ENCODE data around the gene DEPDC7.
A peak's percentile ranks its signal among the peaks of the same experiment; 100 is the strongest.

DEPDC7 gene

DNA sequence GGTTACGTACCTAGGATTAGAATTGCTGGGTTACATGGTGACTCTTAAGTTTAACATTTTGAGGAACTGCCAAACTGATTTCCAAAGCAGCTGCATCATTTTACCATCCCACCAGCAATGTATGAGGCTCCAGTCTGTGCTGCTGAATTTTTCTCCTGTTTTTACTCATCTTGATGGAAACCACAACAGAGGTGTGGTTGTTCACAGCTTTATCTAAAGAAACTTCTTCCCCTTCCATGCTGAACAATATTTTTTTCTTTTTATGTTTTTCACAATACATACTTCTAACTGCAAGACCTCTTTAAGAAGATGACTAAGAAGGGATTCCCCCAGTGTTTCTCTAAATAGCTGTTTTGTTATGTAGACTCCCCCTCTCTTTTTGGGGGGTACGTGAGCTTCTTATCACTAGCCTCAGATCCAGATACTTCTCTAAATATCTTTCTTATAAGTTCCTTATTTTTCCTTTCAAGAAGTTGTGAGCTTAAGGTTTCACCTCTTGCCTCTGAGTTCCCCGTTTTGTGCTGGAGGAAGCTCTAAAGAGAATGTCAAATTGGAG, 47.7 kb downstream of the DEPDC7 start:
- DNase-seq = no peak

DNA sequence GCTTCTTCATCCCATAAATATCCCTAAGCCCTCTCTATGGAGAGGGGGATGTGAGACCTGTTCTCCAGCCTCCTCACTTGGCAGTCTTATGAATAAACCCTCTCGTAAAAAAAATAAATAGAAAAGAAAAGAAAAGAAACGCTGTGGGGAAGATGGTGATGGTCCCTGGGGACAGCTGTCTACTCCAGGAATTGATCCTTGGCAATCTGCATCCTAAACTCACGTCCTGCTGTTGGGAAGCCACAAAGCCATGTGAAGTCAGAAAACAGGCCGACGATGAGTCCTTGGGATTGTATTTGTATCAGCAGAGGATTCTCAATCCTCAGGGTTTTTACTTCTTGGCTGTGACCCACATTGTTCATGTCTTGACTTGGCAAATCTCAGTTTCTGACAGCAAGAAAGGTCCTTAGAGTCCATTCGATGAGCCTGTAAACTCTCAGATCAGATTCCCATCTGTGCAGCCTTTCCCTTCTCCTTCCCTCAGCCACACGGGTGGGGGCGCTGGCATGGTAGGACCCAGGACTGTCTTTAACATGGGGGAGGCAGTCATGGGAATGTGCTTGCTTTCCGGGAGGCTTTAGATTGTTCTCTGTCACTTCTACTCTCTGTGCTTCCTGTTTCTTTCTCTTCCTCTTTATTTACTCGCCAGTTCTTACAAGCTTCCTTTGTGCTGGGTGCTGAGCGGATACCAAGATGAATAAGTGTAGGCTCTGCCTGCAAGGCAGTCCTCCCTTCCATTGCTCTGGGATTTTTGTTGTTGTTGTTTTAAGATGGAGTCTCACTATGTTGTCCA, 48.6 kb downstream of the DEPDC7 start:
- DNase-seq = no peak

- DNase-seq = no peak
These were observed 49.2 kb downstream of the DEPDC7 start for GRCh38 chr11:33064866-33065265.

DNA sequence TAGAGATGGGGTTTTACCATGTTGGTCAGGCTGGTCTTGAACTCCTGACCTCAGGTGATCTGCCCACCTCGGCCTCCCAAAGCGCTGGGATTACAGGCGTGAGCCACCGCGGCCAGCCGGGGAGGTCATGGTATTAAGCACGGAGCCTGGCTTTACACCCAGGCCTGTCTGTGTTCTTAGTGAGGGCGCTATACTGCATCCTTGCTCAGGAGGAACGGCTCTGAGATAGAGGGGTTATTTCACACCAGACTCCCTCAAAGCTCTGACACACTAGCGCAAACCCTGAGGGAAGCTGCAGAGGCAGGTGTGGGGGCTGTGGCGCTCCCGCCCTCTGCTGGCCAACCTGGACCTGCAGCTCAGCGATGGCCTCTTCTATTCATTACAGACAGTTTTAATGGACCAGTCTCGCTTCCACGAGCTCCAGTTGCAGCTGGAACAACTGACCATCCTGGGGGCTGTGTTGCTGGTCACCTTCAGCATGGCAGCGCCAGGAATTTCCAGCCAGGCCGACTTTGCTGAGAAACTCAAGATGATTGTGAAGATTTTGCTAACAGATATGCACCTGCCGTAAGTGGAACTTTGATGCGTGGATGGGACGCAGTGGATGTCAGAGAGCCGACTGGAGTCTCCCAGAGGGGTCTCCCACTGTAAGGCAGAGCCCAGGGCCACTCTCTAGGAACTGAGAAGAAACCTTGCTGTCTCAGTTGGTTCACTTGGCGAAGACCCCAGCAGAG, 49.9 kb downstream of the DEPDC7 start:
- DNase-seq = peak; percentile 45

- no peak for DNase-seq
These were observed 51.6 kb downstream of the DEPDC7 start for GRCh38 chr11:33067294-33067693.

- DNase-seq = no peak
These were observed 53.1 kb downstream of the DEPDC7 start for GRCh38 chr11:33068611-33069340.

DNA sequence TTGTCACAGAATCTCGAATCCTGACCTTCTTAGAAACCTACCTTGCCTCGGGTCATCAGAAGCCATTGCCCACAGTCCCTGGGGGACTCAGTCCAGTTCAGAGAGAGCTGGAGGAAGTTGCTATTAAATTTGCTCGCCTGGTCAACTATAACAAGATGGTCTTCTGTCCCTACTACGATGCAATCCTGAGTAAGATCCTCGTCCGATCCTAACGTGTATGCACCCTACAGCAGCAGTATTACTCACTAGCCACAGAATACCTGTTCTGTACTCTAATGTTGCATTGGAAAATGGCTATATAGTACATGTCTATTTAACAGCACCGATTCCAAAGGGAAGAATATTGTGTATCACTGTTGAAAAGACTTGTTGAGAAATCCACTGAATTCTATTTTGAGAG, 56.8 kb downstream of the DEPDC7 start:
- no peak for DNase-seq
